Measurements from ENCODE around the gene ABI3.

- no peak for TF ChIP-seq CTCF (IDR thresholded peaks at IDR 0.05; ENCODE audit: low read depth, low read length, missing input control)
- TF ChIP-seq ATF3 (IDR thresholded peaks at IDR 0.05) = no peak
- TF ChIP-seq YY1 (IDR thresholded peaks at IDR 0.05) = peak; percentile 47
- no peak for TF ChIP-seq RAD21 (IDR thresholded peaks at IDR 0.05)
- TF ChIP-seq EGR1 (IDR thresholded peaks at IDR 0.05; ENCODE audit: low read depth in 2 of 2) = no peak
- no peak for TF ChIP-seq REST (IDR thresholded peaks at IDR 0.05)
Measured at GRCh38 chr17:49191409-49191916, 19.0 kb upstream of the ABI3 start.
